GM10266 (cell line): Measurements from ENCODE around the gene HES6.

Experiments
- DNase-seq: peaks from one replicate; pipeline ENCODE4 v3.0.0; 2012; ENCODE audit errors: extremely low spot score
- CTCF ChIP-seq: IDR thresholded peaks from 2 replicates; pipeline ENCODE4 v1.5.1; 2012; ENCODE audit warnings: mild to moderate bottlenecking, low read depth; ENCODE audit not compliant: control insufficient read depth, insufficient read depth; ENCODE audit errors: missing control alignments

Gene HES6

GRCh38 chr2:238263204-238264071, 23.6 kb upstream of the HES6 start:
- DNase-seq, result peak; percentile 79
- peak; percentile 83 for TF ChIP-seq CTCF

- no peak for TF ChIP-seq CTCF
- no peak for DNase-seq
Measured at GRCh38 chr2:238262496-238263122, 22.8 kb upstream of the HES6 start.

GRCh38 chr2:238261718-238262375, 22.0 kb upstream of the HES6 start:
- no peak for DNase-seq
- no peak for TF ChIP-seq CTCF

GRCh38 chr2:238260883-238261282, 21.0 kb upstream of the HES6 start:
- no peak for DNase-seq
- TF ChIP-seq CTCF, result no peak

- DNase-seq, result no peak
- TF ChIP-seq CTCF, result peak; percentile 9
Measured at GRCh38 chr2:238259061-238260020, 19.5 kb upstream of the HES6 start.

- no peak for TF ChIP-seq CTCF
- no peak for DNase-seq
Measured at GRCh38 chr2:238257786-238258700, 18.2 kb upstream of the HES6 start.
